SKM-1 treated with dmso at 0.1 percent for 144 hours (cell line): ENCODE measurements around the gene ELAVL3.
A peak's percentile ranks its signal among the peaks of the same experiment; 100 is the strongest.

Source experiments
- DNase-seq: peaks from one replicate; lab custom pipeline; 2025; ENCODE audit not compliant: unreplicated experiment; lab: John Stamatoyannopoulos, UW

The ELAVL3 gene

GRCh38 chr19:11410682-11411081 is 70.2 kb downstream of the ELAVL3 start:
- no peak for DNase-seq

- no peak for DNase-seq
Measured at GRCh38 chr19:11408591-11408990, 72.3 kb downstream of the ELAVL3 start.

- peak; percentile 44 for DNase-seq
Measured at GRCh38 chr19:11406703-11407236, 74.1 kb downstream of the ELAVL3 start.

GRCh38 chr19:11405846-11406643 is 74.8 kb downstream of the ELAVL3 start:
- DNase-seq: no peak

GRCh38 chr19:11404588-11405222 is 76.1 kb downstream of the ELAVL3 start:
- DNase-seq: no peak

- no peak for DNase-seq
Measured at GRCh38 chr19:11401808-11402543, 78.9 kb downstream of the ELAVL3 start.
